Fibroblast of lung (primary cell): ENCODE data around the gene PDE5A. TPM values are rescaled to one million over a fixed set of nuclear protein-coding genes. Genes with fewer than 3 reads are reported as not detected.

Experiments used
- DNase-seq, 2 donors: peaks; one replicate each; pipeline versions ENCODE4 v3.0.0 to v3.0.0-alpha.2; 2010; ENCODE audit warnings: low read depth in 2 of 2
- H2AFZ ChIP-seq: 2 replicates; pipeline ENCODE4 v1.5.1; 2012; ENCODE audit warnings: low read length, control low read depth, inconsistent platforms
- H3K27ac ChIP-seq: 2 replicates; pipeline ENCODE4 v1.5.1; 2011; ENCODE audit warnings: low read length, control low read depth; ENCODE audit not compliant: insufficient read depth
- H3K27me3 ChIP-seq: 2 replicates; pipeline ENCODE4 v1.5.1; 2011; ENCODE audit warnings: mild to moderate bottlenecking, low read length; ENCODE audit not compliant: control insufficient read depth, insufficient read depth
- H3K36me3 ChIP-seq: 2 replicates; pipeline ENCODE4 v1.5.1; 2011; ENCODE audit warnings: low read length; ENCODE audit not compliant: control insufficient read depth, insufficient read depth
- H3K4me1 ChIP-seq: 2 replicates; pipeline ENCODE4 v1.5.1; 2011; ENCODE audit warnings: low read length; ENCODE audit not compliant: control insufficient read depth, insufficient read depth; ENCODE audit errors: extremely low read depth
- H3K4me2 ChIP-seq: 2 replicates; pipeline ENCODE4 v1.5.1; 2011; ENCODE audit warnings: low read length, control low read depth; ENCODE audit not compliant: insufficient read depth; ENCODE audit errors: extremely low read depth
- H3K4me3 ChIP-seq, 4 experiments: fragments of 200-600 bp in 1 of 4; sonication (generic) in 1 of 4; replicated peaks in 1 of 4; 2 replicates each; pipeline ENCODE4 v1.5.1; 2011 to 2016; ENCODE audit warnings: low read length in 4 of 4, low read depth in 3 of 4, mild to moderate bottlenecking in 3 of 4, control low read depth in 2 of 4, inconsistent platforms in 1 of 4, mixed read lengths in 1 of 4; ENCODE audit not compliant: insufficient read depth in 1 of 4; ENCODE audit errors: control extremely low read depth in 1 of 4
- H3K79me2 ChIP-seq: 2 replicates; pipeline ENCODE4 v1.5.1; 2012; ENCODE audit warnings: mild to moderate bottlenecking, low read length, inconsistent platforms; ENCODE audit not compliant: control insufficient read depth, insufficient read depth
- H3K9ac ChIP-seq: 2 replicates; pipeline ENCODE4 v1.5.1; 2011; ENCODE audit warnings: mild to moderate bottlenecking, low read length, control low read depth; ENCODE audit not compliant: insufficient read depth
- H3K9me3 ChIP-seq: 2 replicates; pipeline ENCODE4 v1.5.1; 2012; ENCODE audit warnings: low read depth, low read length; ENCODE audit not compliant: control insufficient read depth, insufficient read depth
- H4K20me1 ChIP-seq: 2 replicates; pipeline ENCODE4 v1.5.1; 2011; ENCODE audit warnings: low read length; ENCODE audit not compliant: control insufficient read depth, insufficient read depth; ENCODE audit errors: extremely low read depth
- CTCF ChIP-seq, 2 donors: IDR thresholded peaks in 1 of 2; conservative IDR thresholded peaks in 1 of 2; 1 replicate in 1 of 2; 2 replicates in 1 of 2; pipeline ENCODE4 v1.5.1; 2011 to 2012; ENCODE audit warnings: low read length in 2 of 2, control low read depth in 1 of 2, inconsistent platforms in 1 of 2, low read depth in 1 of 2, mild to moderate bottlenecking in 1 of 2
- EZH2 ChIP-seq: IDR thresholded peaks from 2 replicates; pipeline ENCODE4 v1.5.1; 2012; ENCODE audit warnings: low read length, control low read depth, mild to moderate bottlenecking; ENCODE audit errors: missing control alignments
- polyA plus RNA-seq, 2 donors: library from polyadenylated mRNA; depleted of rRNA in 1 of 2; stranded (reverse) in 1 of 2; unstranded in 1 of 2; fragments of >200 nt; gene quantifications; 2 replicates each; pipeline ENCODE4 v1.2.1, GENCODE V29; 2011 to 2012; ENCODE audit warnings: missing spikeins in 1 of 2
- total RNA-seq: library from RNA; depleted of rRNA; stranded (reverse); fragments of >200 nt; gene quantifications from 2 replicates; pipeline ENCODE4 v1.2.1, GENCODE V29; 2014

PDE5A gene
- total and polyA plus RNA-seq, 2 donors (not counting 1 experiment from before 2014, with no cell fraction given), result 197 to 832 TPM

GRCh38 chr4:119508281-119508680, 120.3 kb downstream of the PDE5A start:
- H2AFZ ChIP-seq, result no peak overlapping the region
- no peaks in the 10 kb centered on the region for H3K79me2 ChIP-seq
- H3K4me1 ChIP-seq, result peaks cover 9% of the 10 kb centered on the region
- H3K27me3 ChIP-seq, result no peaks in the 10 kb centered on the region
- TF ChIP-seq CTCF (conservative IDR thresholded peaks at IDR 0.05 in 1 of 2, IDR thresholded peaks at IDR 0.05 in 1 of 2; ENCODE audit: low read depth in 1 of 2, low read length in 2 of 2), result no peak
- no peak for TF ChIP-seq EZH2
- no peak overlapping the region for H3K4me2 ChIP-seq
- H3K4me3 ChIP-seq, result no peak overlapping the region
- no peaks in the 10 kb centered on the region for H3K9me3 ChIP-seq
- peak in 1 of 2 donors; percentile 60 for DNase-seq
- no peak overlapping the region for H3K9ac ChIP-seq
- H3K36me3 ChIP-seq, result peaks cover 29% of the 10 kb centered on the region
- H3K27ac ChIP-seq, result no peak overlapping the region
- no peaks in the 10 kb centered on the region for H4K20me1 ChIP-seq

GRCh38 chr4:119506806-119507205, 121.8 kb downstream of the PDE5A start:
- no peaks in the 10 kb centered on the region for H3K9me3 ChIP-seq
- TF ChIP-seq EZH2 (no peak), CTCF (conservative IDR thresholded peaks at IDR 0.05 in 1 of 2, IDR thresholded peaks at IDR 0.05 in 1 of 2; ENCODE audit: low read depth in 1 of 2, low read length in 2 of 2) (no peak)
- H4K20me1 ChIP-seq, result no peaks in the 10 kb centered on the region
- H3K9ac ChIP-seq, result no peak overlapping the region
- no peaks in the 10 kb centered on the region for H3K79me2 ChIP-seq
- DNase-seq, result no peak
- no peak overlapping the region for H3K27ac ChIP-seq
- no peaks in the 10 kb centered on the region for H3K27me3 ChIP-seq
- H3K4me2 ChIP-seq, result no peak overlapping the region
- no peak overlapping the region for H3K4me3 ChIP-seq
- peaks cover 4% of the 10 kb centered on the region for H3K4me1 ChIP-seq
- peaks cover 28% of the 10 kb centered on the region for H3K36me3 ChIP-seq
- H2AFZ ChIP-seq, result no peak overlapping the region

GRCh38 chr4:119504616-119505015, 124.0 kb downstream of the PDE5A start:
- no peak overlapping the region for H3K4me3 ChIP-seq
- H3K36me3 ChIP-seq, result peaks cover 28% of the 10 kb centered on the region
- TF ChIP-seq EZH2 (no peak), CTCF (conservative IDR thresholded peaks at IDR 0.05 in 1 of 2, IDR thresholded peaks at IDR 0.05 in 1 of 2; ENCODE audit: low read depth in 1 of 2, low read length in 2 of 2) (no peak)

More at GRCh38 chr4:119504616-119505015, 124.0 kb downstream of the PDE5A start:
- H3K4me2 ChIP-seq, result no peak overlapping the region
- no peak overlapping the region for H3K9ac ChIP-seq
- no peaks in the 10 kb centered on the region for H3K9me3 ChIP-seq
- no peaks in the 10 kb centered on the region for H3K79me2 ChIP-seq
- no peak overlapping the region for H3K27ac ChIP-seq
- no peaks in the 10 kb centered on the region for H3K27me3 ChIP-seq
- no peak for DNase-seq
- no peaks in the 10 kb centered on the region for H4K20me1 ChIP-seq
- no peaks in the 10 kb centered on the region for H3K4me1 ChIP-seq
- H2AFZ ChIP-seq, result no peak overlapping the region
